Fibroblast of villous mesenchyme (primary cell): ENCODE measurements around the gene TUBGCP6. TPM values are rescaled to one million over a fixed set of nuclear protein-coding genes. Genes with fewer than 3 reads are reported as not detected.

Experiments used
- DNase-seq: peaks from one replicate; pipeline ENCODE4 v3.0.0-alpha.2; 2010; ENCODE audit warnings: low read depth
- H3K4me3 ChIP-seq: 2 replicates; pipeline ENCODE4 v1.5.1; 2011; ENCODE audit warnings: low read depth, mild to moderate bottlenecking, low read length
- total RNA-seq: library from RNA; depleted of rRNA; stranded (reverse); fragments of >200 nt; gene quantifications from 2 replicates; pipeline ENCODE4 v1.2.3, GENCODE V29; 2012
- TF ChIP-seq, protein P1 (sequence below): IDR thresholded peaks from 2 replicates; pipeline ENCODE4 v1.5.1; 2012; ENCODE audit warnings: low read depth, mild to moderate bottlenecking, low read length; ENCODE audit not compliant: insufficient read depth

Gene TUBGCP6
- total RNA-seq, 1 donor, result 32.4 TPM

DNA sequence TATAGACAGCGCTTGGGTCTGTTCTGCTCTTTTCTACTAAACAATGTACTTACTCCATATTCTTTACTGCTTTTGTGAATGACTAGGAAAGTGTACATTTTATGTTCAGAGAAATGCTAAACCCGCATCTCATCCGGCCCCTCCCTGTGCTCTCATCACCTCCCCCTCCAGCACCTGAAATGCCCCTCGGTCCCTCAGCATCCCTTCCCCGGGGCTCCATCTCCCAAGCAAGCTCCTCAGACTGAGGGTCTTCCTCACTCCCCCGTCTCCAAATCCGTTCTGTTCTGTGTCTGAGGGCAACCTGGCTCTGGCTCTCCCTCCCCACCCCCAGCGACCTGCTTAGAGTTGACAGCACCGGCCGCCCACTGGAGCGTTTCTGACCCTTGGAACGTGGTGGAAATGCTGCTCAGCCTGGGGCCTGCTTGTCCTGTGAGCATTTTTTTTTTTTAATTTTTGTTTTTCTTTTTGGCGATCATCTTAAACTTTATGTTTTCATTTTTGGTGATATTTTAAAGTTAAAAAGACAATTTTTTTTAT, 42.6 kb downstream of the TUBGCP6 start:
- peak overlapping the region; percentile 74 for H3K4me3 ChIP-seq
- DNase-seq, result no peak
- TF ChIP-seq, protein P1, sequence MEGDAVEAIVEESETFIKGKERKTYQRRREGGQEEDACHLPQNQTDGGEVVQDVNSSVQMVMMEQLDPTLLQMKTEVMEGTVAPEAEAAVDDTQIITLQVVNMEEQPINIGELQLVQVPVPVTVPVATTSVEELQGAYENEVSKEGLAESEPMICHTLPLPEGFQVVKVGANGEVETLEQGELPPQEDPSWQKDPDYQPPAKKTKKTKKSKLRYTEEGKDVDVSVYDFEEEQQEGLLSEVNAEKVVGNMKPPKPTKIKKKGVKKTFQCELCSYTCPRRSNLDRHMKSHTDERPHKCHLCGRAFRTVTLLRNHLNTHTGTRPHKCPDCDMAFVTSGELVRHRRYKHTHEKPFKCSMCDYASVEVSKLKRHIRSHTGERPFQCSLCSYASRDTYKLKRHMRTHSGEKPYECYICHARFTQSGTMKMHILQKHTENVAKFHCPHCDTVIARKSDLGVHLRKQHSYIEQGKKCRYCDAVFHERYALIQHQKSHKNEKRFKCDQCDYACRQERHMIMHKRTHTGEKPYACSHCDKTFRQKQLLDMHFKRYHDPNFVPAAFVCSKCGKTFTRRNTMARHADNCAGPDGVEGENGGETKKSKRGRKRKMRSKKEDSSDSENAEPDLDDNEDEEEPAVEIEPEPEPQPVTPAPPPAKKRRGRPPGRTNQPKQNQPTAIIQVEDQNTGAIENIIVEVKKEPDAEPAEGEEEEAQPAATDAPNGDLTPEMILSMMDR, result no peak

DNA sequence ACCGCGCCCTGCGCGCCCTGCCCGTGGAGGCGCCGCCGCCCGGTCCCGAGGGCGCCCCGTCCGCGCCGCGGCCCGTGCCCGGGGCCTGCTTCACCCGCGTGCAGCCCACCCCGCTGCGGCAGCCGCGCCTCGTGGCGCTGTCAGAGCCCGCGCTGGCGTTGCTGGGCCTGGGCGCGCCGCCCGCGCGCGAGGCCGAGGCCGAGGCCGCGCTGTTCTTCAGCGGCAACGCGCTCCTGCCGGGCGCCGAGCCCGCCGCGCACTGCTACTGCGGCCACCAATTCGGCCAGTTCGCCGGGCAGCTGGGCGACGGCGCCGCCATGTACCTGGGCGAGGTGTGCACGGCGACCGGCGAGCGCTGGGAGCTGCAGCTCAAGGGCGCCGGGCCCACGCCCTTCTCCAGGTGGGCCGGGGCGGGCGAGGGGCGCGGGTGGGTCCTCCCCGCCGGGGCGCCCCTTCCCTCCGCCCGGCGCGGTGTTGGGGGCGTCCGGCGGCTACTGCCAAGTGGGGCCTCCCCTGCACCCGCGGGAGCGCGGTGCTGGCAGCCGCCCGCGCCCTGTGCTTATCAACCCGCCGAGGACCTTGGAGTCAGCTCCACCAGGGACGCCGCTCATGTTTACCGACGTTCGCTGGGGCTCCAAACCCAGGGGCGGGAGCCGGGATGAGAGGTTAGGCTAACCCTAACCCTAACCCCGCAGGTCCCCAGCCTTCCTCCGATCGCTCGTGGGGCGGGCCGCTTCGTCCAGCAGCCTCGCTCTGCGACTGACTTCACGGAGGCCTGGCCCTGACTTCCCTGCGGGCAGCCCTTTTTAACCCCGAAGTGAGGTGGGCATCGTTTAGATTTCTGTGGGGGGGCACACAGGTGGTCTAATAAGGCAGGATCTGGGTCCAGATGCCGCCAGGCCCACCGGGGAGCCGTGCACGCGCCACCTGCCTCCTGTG, 43.4 kb downstream of the TUBGCP6 start:
- TF ChIP-seq, protein P1, result no peak
- DNase-seq, result peak; percentile 16
- H3K4me3 ChIP-seq, result peak overlapping the region; percentile 74

DNA sequence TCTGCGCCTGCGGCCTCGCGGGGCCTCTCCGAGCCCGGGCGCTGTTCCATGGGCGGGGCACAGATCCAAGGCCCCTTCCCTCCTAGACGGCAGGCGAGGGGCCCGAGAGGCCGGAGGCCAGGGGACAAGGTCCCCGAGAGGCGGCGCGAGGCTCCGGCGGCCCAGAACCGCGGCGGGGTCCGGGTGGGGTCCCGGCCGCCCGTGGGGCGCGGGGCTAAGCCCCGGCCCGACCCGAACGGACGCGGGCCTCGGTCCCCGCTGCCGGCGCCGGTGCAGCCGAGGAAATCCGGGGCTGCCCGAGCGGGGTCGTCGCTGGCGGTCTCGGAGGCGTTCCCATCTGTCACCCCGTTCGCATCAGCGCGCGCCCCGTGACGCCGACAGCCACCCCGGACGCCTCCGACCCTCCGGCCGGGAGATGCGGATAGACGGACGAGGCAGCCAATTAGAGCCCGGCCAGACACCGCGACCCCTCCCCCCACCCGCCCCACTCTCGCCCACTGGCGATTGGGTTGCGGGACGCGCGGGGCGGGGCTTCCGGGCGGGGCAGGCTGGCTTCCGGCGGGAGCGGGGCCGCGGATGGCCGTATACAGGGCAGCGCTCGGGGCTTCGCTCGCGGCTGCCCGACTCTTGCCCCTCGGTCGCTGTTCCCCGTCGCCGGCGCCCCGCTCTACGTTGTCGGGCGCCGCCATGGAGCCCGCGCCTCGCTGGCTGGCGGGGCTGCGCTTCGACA, 44.2 kb downstream of the TUBGCP6 start, which contains the start of gene SELENOO:
Gene SELENOO, plus strand, starts transcription at position 551 of the 730 bp plus-strand sequence. Its CDS starts 26 bp downstream, at position 577.
- TF ChIP-seq, protein P1, result no peak
- peak within 1 kb of the TSS; percentile 74 for H3K4me3 ChIP-seq
- peak; percentile 87 for DNase-seq

DNA sequence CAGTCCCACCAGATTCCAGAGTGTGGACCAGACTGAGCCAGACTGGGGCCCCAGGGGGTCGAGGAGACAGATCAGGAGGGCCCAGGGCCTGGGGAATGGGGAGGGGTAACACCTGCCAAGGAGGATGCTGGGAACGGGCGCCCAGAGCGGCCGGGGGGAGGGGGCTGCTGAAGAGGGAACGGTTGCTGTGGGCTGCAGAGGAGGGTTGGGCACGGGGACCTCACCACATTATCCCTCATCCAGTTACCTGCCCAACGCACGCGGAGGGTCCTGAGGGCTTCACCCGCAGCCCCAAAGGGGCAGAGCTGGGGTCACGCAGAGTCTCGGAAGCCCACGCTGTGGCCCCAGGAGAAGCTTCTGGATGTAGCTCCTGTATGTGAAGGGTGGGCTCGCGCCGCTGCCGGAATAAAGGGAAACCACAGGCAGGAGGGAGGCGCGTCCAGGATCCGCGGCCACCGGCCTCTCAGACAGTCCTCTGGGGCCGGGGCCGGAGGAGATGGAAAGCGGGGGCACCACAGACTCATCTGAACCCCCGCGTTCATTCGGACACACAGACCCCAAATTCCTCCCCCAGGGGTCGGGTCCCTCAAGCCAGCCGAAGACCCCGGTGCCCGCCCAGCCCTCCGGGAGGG, 44.9 kb downstream of the TUBGCP6 start:
- peak overlapping the region; percentile 68 for H3K4me3 ChIP-seq
- peak; percentile 8 for DNase-seq
- TF ChIP-seq, protein P1, result no peak

DNA sequence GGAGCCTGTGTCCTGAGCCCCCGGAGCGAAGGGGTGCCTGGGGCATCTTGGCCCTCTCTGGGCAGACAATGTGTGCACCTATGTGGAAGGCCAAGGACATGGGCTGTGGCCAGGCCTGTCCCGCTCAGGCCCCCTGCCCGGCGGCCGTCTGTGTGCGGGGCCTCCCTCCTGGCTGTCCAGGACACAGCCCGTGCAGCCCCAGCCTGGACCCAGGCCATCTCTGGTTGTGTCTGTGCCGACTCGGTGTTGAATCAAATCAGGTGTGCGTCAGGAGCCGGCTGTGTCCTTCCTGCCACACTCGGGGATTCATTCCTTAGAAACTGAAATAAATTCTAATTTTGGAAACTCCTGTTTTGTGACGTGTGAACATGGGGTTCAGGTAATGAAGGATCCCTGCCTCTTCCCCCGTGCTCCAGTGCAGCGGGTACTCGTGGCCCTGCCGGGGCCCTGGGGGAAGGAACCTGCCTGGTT, 45.5 kb downstream of the TUBGCP6 start:
- TF ChIP-seq, protein P1, result no peak
- no peak for DNase-seq
- H3K4me3 ChIP-seq, result no peak overlapping the region

DNA sequence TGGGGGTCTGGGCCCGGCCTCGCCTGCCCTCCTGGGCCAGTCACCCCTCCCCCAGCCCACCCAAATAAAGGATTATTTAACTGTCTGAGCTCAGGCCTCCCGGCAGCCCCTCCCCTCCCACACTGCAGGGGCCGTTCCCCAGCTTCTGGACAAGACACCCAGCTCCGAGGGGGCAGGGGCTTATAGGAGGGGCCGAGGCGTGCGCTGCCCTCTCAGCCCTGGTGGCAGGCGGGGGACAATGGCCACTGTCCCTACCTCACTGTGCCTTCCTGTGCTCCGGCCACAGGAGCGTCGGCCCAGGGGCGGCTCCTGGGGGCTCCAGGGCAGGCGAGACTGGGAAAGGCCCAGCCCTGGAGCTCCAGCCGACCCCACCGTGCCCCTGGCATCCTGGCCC, 46.2 kb downstream of the TUBGCP6 start:
- TF ChIP-seq, protein P1, result no peak
- H3K4me3 ChIP-seq, result no peak overlapping the region
- no peak for DNase-seq
